CD4-positive, alpha-beta memory T cell (primary cell): ENCODE data around the gene IPP. TPM values are rescaled to one million over a fixed set of nuclear protein-coding genes. Genes with fewer than 3 reads are reported as not detected.
"Not testable (repeated sequence)": the region's sequence is repeated elsewhere in the genome, so short reads cannot be mapped to it uniquely, and the experiment has no call there.

ENCODE experiments used
- CTCF ChIA-PET: fragments of 350-600 bp; sonication (Branson Sonifier 250); formaldehyde crosslinking; loops from one replicate; lab custom pipeline; 2021; ENCODE audit warnings: inconsistent platforms; ENCODE audit not compliant: partially characterized antibody; lab: Charles Lee
- POLR2A ChIA-PET: fragments of 350-600 bp; sonication (Branson Sonifier 250); formaldehyde crosslinking; loops from one replicate; lab custom pipeline; 2021; ENCODE audit not compliant: partially characterized antibody; lab: Charles Lee
- DNase-seq, 5 donors: peaks; one replicate each; pipeline versions ENCODE4 v3.0.0 to v3.0.0-alpha.2; 2020 to 2022; ENCODE audit warnings: mixed read lengths in 1 of 5
- H3K27ac ChIP-seq: one replicate; pipeline ENCODE4 v1.7.0; 2013; ENCODE audit warnings: low read depth, low read length
- H3K27me3 ChIP-seq: 2 replicates; pipeline ENCODE4 v1.7.0; 2013; ENCODE audit warnings: mild to moderate bottlenecking, low read length, moderate library complexity; ENCODE audit not compliant: insufficient read depth
- H3K36me3 ChIP-seq: 2 replicates; pipeline ENCODE4 v1.7.0; 2013; ENCODE audit warnings: mild to moderate bottlenecking, low read length, moderate library complexity; ENCODE audit not compliant: insufficient read depth
- H3K4me1 ChIP-seq: 2 replicates; pipeline ENCODE4 v1.7.0; 2013; ENCODE audit warnings: mild to moderate bottlenecking, low read length, moderate library complexity; ENCODE audit not compliant: insufficient read depth
- H3K4me3 ChIP-seq, 2 donors: one replicate each; pipeline ENCODE4 v1.7.0; 2013; ENCODE audit warnings: low read length in 2 of 2, mild to moderate bottlenecking in 1 of 2
- H3K9me3 ChIP-seq, 2 donors: one replicate each; pipeline ENCODE4 v1.7.0; 2013; ENCODE audit warnings: low read length in 2 of 2, control low read depth in 1 of 2; ENCODE audit not compliant: control insufficient read depth in 1 of 2
- H3K27ac Mint-ChIP-seq, 7 donors: one replicate each; pipeline ENCODE4 v1.8.0; 2020 to 2021; ENCODE audit warnings: mixed read lengths in 7 of 7, mild to moderate bottlenecking in 6 of 7, inconsistent platforms in 3 of 7, moderate library complexity in 3 of 7
- H3K27me3 Mint-ChIP-seq, 2 donors: one replicate each; pipeline ENCODE4 v1.8.0; 2020 to 2021; ENCODE audit warnings: mixed read lengths in 2 of 2
- H3K36me3 Mint-ChIP-seq, 2 donors: one replicate each; pipeline ENCODE4 v1.8.0; 2020 to 2021; ENCODE audit warnings: mixed read lengths in 2 of 2, inconsistent platforms in 1 of 2, mild to moderate bottlenecking in 1 of 2
- H3K4me1 Mint-ChIP-seq, 4 donors: one replicate each; pipeline ENCODE4 v1.8.0; 2020 to 2021; ENCODE audit warnings: mixed read lengths in 4 of 4, mild to moderate bottlenecking in 1 of 4
- H3K4me3 Mint-ChIP-seq, 8 donors: one replicate each; pipeline ENCODE4 v1.8.0; 2020 to 2021; ENCODE audit warnings: mixed read lengths in 8 of 8, mild to moderate bottlenecking in 7 of 8, moderate library complexity in 6 of 8, inconsistent platforms in 3 of 8
- H3K9me3 Mint-ChIP-seq, 8 donors: one replicate each; pipeline ENCODE4 v1.8.0; 2020 to 2021; ENCODE audit warnings: mixed read lengths in 8 of 8, mild to moderate bottlenecking in 5 of 8, inconsistent platforms in 3 of 8, moderate library complexity in 1 of 8
- intact Hi-C: fragments of 100-400 bp; cut with micrococcal nuclease; formaldehyde crosslinking; loops from one replicate; pipeline ENCODE4 v1.15.1; 2023
- polyA plus RNA-seq, 2 donors: library from polyadenylated mRNA; unstranded; fragments of 300-500 nt; fragmentation: Illumina TruSeq; gene quantifications; one replicate each; pipeline ENCODE4 v1.2.3, GENCODE V29; 2021
- total RNA-seq, 2 experiments: library from RNA; stranded (reverse); gene quantifications; one replicate each; pipeline ENCODE4 v1.2.3, GENCODE V29; 2021

IPP gene
- total and polyA plus RNA-seq, 4 experiments from 2014 or later: 9.0 to 19.7 (median 16.9) TPM

- H3K27ac Mint-ChIP-seq: no peak overlapping the region
- Histone ChIP-seq H3K4me1 (peaks cover 8% of the 10 kb centered on the region), H3K27ac (no peak overlapping the region), H3K36me3 (no peaks in the 10 kb centered on the region), H3K9me3 (no peaks in the 10 kb centered on the region), H3K4me3 (no peak overlapping the region), H3K27me3 (no peaks in the 10 kb centered on the region)
- H3K4me3 Mint-ChIP-seq: no peak overlapping the region
- intact Hi-C loops: no loop called here
- H3K36me3 Mint-ChIP-seq: no peaks in the 10 kb centered on the region
- ChIA-PET POLR2A (no interaction called here), CTCF (no interaction called here)
- DNase-seq: no peak
- peaks cover 0 to 4% (median under 1%) of the 10 kb centered on the region in 8 donors for H3K9me3 Mint-ChIP-seq
- H3K4me1 Mint-ChIP-seq: peaks cover 1 to 12% (median 7%) of the 10 kb centered on the region in 4 donors
- H3K27me3 Mint-ChIP-seq: no peaks in the 10 kb centered on the region
Observed at GRCh38 chr1:45755697-45756096, 5.2 kb upstream of the IPP start.

GRCh38 chr1:45753248-45754037 is 3.0 kb upstream of the IPP start:
- CTCF ChIA-PET: interaction anchor here (0.6 to 1.0 kb wide), 3 partner anchors 79 to 592 kb away, joined by 3 read pairs; no protein-coding TSS in a partner anchor

DNA sequence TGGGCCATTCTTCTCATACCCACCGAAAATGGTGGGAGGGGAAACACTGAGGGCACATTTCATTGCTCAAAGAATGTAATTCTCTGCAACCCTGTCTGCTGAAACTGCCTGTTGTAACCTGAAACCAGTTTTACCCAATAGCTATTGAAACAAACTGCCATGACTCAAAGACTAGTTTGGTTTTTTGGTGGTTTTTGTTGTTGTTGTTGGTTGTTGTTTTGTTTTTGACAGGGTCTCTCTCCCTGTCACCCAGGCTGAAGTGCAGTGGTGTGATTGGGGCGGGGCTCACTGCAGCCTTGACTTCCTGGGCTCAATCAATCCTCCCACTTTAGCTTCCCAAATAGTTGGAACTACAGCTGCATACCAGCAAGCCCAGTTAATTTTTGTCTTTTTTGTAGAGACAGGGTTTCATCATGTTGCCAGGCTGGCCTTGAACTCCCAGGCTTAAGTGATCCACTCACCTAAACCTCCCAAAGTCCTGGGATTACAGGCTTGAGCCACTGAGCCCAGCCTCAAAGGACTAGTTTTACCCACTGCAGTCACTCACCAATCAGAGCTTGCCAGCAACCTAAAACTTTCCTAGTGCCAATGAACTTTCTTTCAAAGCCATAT is 2.1 kb upstream of the IPP start:
- H3K9me3 Mint-ChIP-seq: peaks cover 0 to 4% (median under 1%) of the 10 kb centered on the region in 8 donors
- H3K9me3 ChIP-seq: no peaks in the 10 kb centered on the region
- no peaks in the 10 kb centered on the region for H3K27me3 Mint-ChIP-seq
- peaks cover 9 to 33% (median 22%) of the 10 kb centered on the region in 4 donors for H3K4me1 Mint-ChIP-seq
- H3K4me3 ChIP-seq: no peak overlapping the region
- intact Hi-C loops: loop anchor here (5.0 kb wide), 1 partner anchor 230 kb away; the partner anchor contains the start of gene PRDX1
- peaks cover 18% of the 10 kb centered on the region for H3K4me1 ChIP-seq
- no peak overlapping the region for H3K27ac ChIP-seq
- H3K27me3 ChIP-seq: no peaks in the 10 kb centered on the region
- ChIA-PET POLR2A (interaction anchor here (1.0 to 1.1 kb wide), 2 partner anchors 16 to 66 kb away, joined by 3 read pairs; partner anchors contain the start of gene GPBP1L1), CTCF (no interaction called here)
- peak overlapping the region in 2 of 8 donors; percentile 25 to 48 for H3K4me3 Mint-ChIP-seq
- H3K36me3 Mint-ChIP-seq: peaks cover 0 to 6% of the 10 kb centered on the region in 2 donors
- no peak for DNase-seq
- no peaks in the 10 kb centered on the region for H3K36me3 ChIP-seq
- peak overlapping the region in 1 of 7 donors; percentile 15 for H3K27ac Mint-ChIP-seq

More at GRCh38 chr1:45753248-45754037, 3.0 kb upstream of the IPP start:
- peak overlapping the region in 1 of 8 donors; percentile 15 for H3K4me3 Mint-ChIP-seq
- H3K36me3 Mint-ChIP-seq: peaks cover 0 to 4% of the 10 kb centered on the region in 2 donors
- Histone ChIP-seq H3K9me3 (no peaks in the 10 kb centered on the region), H3K4me3 (no peak overlapping the region), H3K4me1 (peaks cover 18% of the 10 kb centered on the region), H3K27ac (no peak overlapping the region), H3K36me3 (no peaks in the 10 kb centered on the region), H3K27me3 (no peaks in the 10 kb centered on the region)
- H3K9me3 Mint-ChIP-seq: peaks cover 0 to 4% (median under 1%) of the 10 kb centered on the region in 8 donors
- peak overlapping the region in 1 of 7 donors; percentile 37 for H3K27ac Mint-ChIP-seq
- intact Hi-C loops: loop anchor here (5.0 kb wide), 1 partner anchor 231 kb away; the partner anchor contains the start of gene PRDX1
- H3K27me3 Mint-ChIP-seq: no peaks in the 10 kb centered on the region
- POLR2A ChIA-PET: interaction anchor here (1.1 kb wide), 1 partner anchor 15 kb away, joined by 3 read pairs; no protein-coding TSS in a partner anchor
- no peak for DNase-seq
- peaks cover 6 to 27% (median 19%) of the 10 kb centered on the region in 4 donors for H3K4me1 Mint-ChIP-seq

DNA sequence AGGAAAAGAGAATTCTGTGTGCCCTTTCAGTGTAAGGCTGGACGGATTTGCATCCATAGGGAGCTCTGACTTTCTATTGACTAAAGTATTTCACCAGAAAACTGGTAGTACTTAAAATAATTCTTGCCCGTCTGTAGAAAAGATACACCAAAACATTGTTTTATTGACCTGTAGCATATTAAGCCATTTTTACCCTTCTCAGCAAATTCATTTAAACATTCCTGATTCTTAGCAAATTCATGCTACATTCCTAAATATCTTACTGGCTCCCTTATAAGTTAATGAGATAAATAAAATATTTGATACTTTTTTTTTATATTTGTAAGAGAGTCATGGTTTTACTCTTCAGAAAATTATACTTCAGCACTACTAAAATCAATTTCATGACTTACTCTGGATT is 1.6 kb upstream of the IPP start:
- peaks cover 0 to 6% of the 10 kb centered on the region in 2 donors for H3K36me3 Mint-ChIP-seq
- peak overlapping the region in 6 of 7 donors; percentile 22 to 89 (median 86) for H3K27ac Mint-ChIP-seq
- intact Hi-C loops: loop anchor here (5.0 kb wide), 1 partner anchor 230 kb away; the partner anchor contains the start of gene PRDX1
- no peak for DNase-seq
- Histone ChIP-seq H3K4me1 (peaks cover 22% of the 10 kb centered on the region), H3K9me3 (no peaks in the 10 kb centered on the region), H3K4me3 (no peak overlapping the region), H3K36me3 (no peaks in the 10 kb centered on the region), H3K27ac (peak overlapping the region; percentile 93), H3K27me3 (no peaks in the 10 kb centered on the region)
- ChIA-PET POLR2A (interaction anchor here (1.0 kb wide), 1 partner anchor 66 kb away, joined by 3 read pairs; the partner anchor contains the start of gene GPBP1L1), CTCF (no interaction called here)
- H3K4me3 Mint-ChIP-seq: peak overlapping the region in 7 of 8 donors; percentile 2 to 74 (median 62)
- peaks cover 0 to 4% (median under 1%) of the 10 kb centered on the region in 8 donors for H3K9me3 Mint-ChIP-seq
- no peaks in the 10 kb centered on the region for H3K27me3 Mint-ChIP-seq
- peaks cover 9 to 39% (median 25%) of the 10 kb centered on the region in 4 donors for H3K4me1 Mint-ChIP-seq

DNA sequence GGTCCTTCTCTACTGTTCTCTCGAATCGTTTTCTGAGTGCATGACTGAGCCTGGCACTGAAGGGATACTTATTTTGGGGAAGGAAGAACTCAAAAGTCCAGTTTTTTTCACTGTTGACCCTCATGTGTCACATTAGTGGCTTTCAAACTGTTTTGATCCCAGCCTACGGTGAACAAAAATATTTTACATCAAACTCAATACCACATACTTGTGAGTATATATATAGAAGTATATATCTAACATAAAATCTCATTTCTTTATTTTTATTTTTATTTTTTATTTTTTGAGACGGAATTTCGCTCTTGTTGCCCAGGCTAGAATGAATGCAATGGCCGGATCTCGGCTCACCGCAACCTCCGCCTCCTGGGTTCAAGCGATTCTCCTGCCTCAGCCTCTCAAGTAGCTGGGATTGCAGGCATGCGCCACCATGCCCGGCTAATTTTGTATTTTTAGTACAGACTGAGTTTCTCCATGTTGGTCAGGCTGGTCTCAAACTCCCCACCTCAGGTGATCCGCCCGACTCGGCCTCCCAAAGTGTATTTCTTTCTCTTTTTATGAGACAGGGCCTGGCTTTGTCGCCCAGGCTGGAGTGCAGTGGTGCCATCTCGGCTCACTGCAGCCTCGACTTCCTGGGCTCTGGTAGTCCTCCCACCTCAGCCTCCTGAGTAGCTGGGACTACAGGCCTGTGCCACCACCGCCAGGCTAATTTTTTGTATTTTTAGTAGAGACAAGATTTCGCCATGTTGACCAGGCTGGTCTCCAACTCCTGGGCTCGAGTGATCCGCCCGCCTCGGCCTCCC is 786 bp upstream of the IPP start:
- ChIA-PET POLR2A (interaction anchor here (0.6 to 2.0 kb wide), 3 partner anchors 65 to 67 kb away, joined by 3 to 20 read pairs (median 6); partner anchors contain the start of gene GPBP1L1), CTCF (interaction anchor here (1.2 kb wide), 1 partner anchor 19 kb away, joined by 3 read pairs; no protein-coding TSS in a partner anchor)
- peaks cover 22% of the 10 kb centered on the region for H3K4me1 ChIP-seq
- peak overlapping the region; percentile 93 for H3K27ac ChIP-seq
- peak overlapping the region; percentile 80 to 84 for H3K4me3 ChIP-seq
- Mint-ChIP-seq H3K4me1 (peaks cover 12 to 44% (median 28%) of the 10 kb centered on the region in 4 donors), H3K27ac (peak overlapping the region; percentile 98 to 100 (median 99)), H3K4me3 (peak overlapping the region; percentile 94 to 100 (median 98))
- not testable (repeated sequence) for H3K9me3 Mint-ChIP-seq, H3K36me3 Mint-ChIP-seq, H3K27me3 Mint-ChIP-seq, H3K36me3 ChIP-seq, H3K9me3 ChIP-seq, H3K27me3 ChIP-seq, DNase-seq
- intact Hi-C loops: loop anchor here (5.0 kb wide), 1 partner anchor 229 kb away; the partner anchor contains the start of gene PRDX1

GRCh38 chr1:45746922-45747321 is 3.5 kb downstream of the IPP start:
- H3K36me3 Mint-ChIP-seq: peaks cover 10 to 27% of the 10 kb centered on the region in 2 donors
- Histone ChIP-seq H3K27me3 (no peaks in the 10 kb centered on the region), H3K4me3 (no peak overlapping the region), H3K27ac (no peak overlapping the region), H3K36me3 (no peaks in the 10 kb centered on the region), H3K9me3 (no peaks in the 10 kb centered on the region), H3K4me1 (peaks cover 21% of the 10 kb centered on the region)
- no peaks in the 10 kb centered on the region for H3K27me3 Mint-ChIP-seq
- H3K9me3 Mint-ChIP-seq: no peaks in the 10 kb centered on the region
- H3K4me3 Mint-ChIP-seq: no peak overlapping the region
- ChIA-PET POLR2A (no interaction called here), CTCF (interaction anchor here (1.1 kb wide), 1 partner anchor 13 kb away, joined by 3 read pairs; no protein-coding TSS in a partner anchor)
- intact Hi-C loops: no loop called here
- H3K27ac Mint-ChIP-seq: peak overlapping the region in 4 of 7 donors; percentile 17 to 98 (median 38)
- peaks cover 19 to 49% (median 32%) of the 10 kb centered on the region in 4 donors for H3K4me1 Mint-ChIP-seq
- DNase-seq: no peak
